HepG2 (cell line): Measurements from ENCODE around the gene JAGN1. TPM values are rescaled to one million over a fixed set of nuclear protein-coding genes. Genes with fewer than 3 reads are reported as not detected.
A peak's percentile ranks its signal among the peaks of the same experiment; 100 is the strongest.

Source experiments
- CAMTA2 ChIP-seq: sonication (generic); formaldehyde crosslinking; IDR thresholded peaks from 2 replicates; pipeline ENCODE4 v1.4.0; 2020; ENCODE audit warnings: mild to moderate bottlenecking, missing genetic modification reagents, borderline replicate concordance
- CENPT ChIP-seq: sonication (generic); formaldehyde crosslinking; IDR thresholded peaks from 2 replicates; pipeline ENCODE4 v1.8.0; 2022; ENCODE audit warnings: low read depth, mild to moderate bottlenecking, moderate library complexity, missing genetic modification reagents
- EED ChIP-seq: sonication (generic); formaldehyde crosslinking; IDR thresholded peaks from 2 replicates; pipeline ENCODE4 v1.5.0; 2020; ENCODE audit warnings: mild to moderate bottlenecking, missing genetic modification reagents
- EZH2 ChIP-seq: conservative IDR thresholded peaks from 2 replicates; pipeline ENCODE4 v1.6.1; 2012; ENCODE audit warnings: mild to moderate bottlenecking, low read depth, low read length, moderate library complexity
- FOXM1 ChIP-seq: sonication (generic); formaldehyde crosslinking; IDR thresholded peaks from 2 replicates; pipeline ENCODE4 v1.5.0; 2020; ENCODE audit warnings: missing genetic modification reagents
- GATA4 ChIP-seq: sonication (generic); IDR thresholded peaks from 2 replicates; pipeline ENCODE4 v1.6.1; 2016; ENCODE audit warnings: antibody characterized with exemption, low read depth, borderline replicate concordance
- HOXA7 ChIP-seq: sonication (generic); formaldehyde crosslinking; IDR thresholded peaks from 2 replicates; pipeline ENCODE4 v1.8.1; 2022; ENCODE audit warnings: mild to moderate bottlenecking, missing genetic modification reagents, moderate library complexity
- HOXD1 ChIP-seq: sonication (generic); formaldehyde crosslinking; IDR thresholded peaks from 2 replicates; pipeline ENCODE4 v1.5.0; 2020; ENCODE audit warnings: missing genetic modification reagents
- KDM4B ChIP-seq: sonication (generic); formaldehyde crosslinking; IDR thresholded peaks from 2 replicates; pipeline ENCODE4 v1.4.0; 2020; ENCODE audit warnings: missing genetic modification reagents
- MAX ChIP-seq: IDR thresholded peaks from 2 replicates; pipeline ENCODE4 v1.6.1; 2012; ENCODE audit warnings: inconsistent platforms
- MLLT10 ChIP-seq: sonication (generic); formaldehyde crosslinking; IDR thresholded peaks from 2 replicates; pipeline ENCODE4 v1.4.0; 2020; ENCODE audit warnings: missing genetic modification reagents
- NFIB ChIP-seq: sonication (generic); formaldehyde crosslinking; IDR thresholded peaks from 2 replicates; pipeline ENCODE4 v1.9.0; 2021; ENCODE audit warnings: missing genetic modification reagents, mild to moderate bottlenecking, borderline replicate concordance
- PHB2 ChIP-seq: fragments of 450-650 bp; IDR thresholded peaks from 2 replicates; pipeline ENCODE4 v1.6.1; 2018; ENCODE audit not compliant: partially characterized antibody
- PHF5A ChIP-seq: IDR thresholded peaks from one replicate; pipeline ENCODE4 v1.6.1; 2018; ENCODE audit warnings: low read depth, missing genetic modification reagents; ENCODE audit not compliant: unreplicated experiment
- POGK ChIP-seq: sonication (generic); formaldehyde crosslinking; conservative IDR thresholded peaks from 2 replicates; pipeline ENCODE4 v1.8.0; 2022; ENCODE audit warnings: mild to moderate bottlenecking, moderate library complexity, missing genetic modification reagents
- SIX1 ChIP-seq: sonication (generic); formaldehyde crosslinking; IDR thresholded peaks from 2 replicates; pipeline ENCODE4 v1.4.0; 2020; ENCODE audit warnings: missing genetic modification reagents, borderline replicate concordance
- YEATS4 ChIP-seq: sonication (generic); formaldehyde crosslinking; IDR thresholded peaks from 2 replicates; pipeline ENCODE4 v1.4.0; 2020; ENCODE audit warnings: missing genetic modification reagents, borderline replicate concordance
- ZNF17 ChIP-seq: sonication (generic); formaldehyde crosslinking; IDR thresholded peaks from 2 replicates; pipeline ENCODE4 v1.5.0; 2020; ENCODE audit warnings: mild to moderate bottlenecking, missing genetic modification reagents
- ZNF253 ChIP-seq: sonication (generic); formaldehyde crosslinking; IDR thresholded peaks from 2 replicates; pipeline ENCODE4 v1.8.0; 2022; ENCODE audit warnings: mild to moderate bottlenecking, missing genetic modification reagents, borderline replicate concordance
- ZNF570 ChIP-seq: sonication (generic); formaldehyde crosslinking; IDR thresholded peaks from 2 replicates; pipeline ENCODE4 v1.4.0; 2020; ENCODE audit warnings: mild to moderate bottlenecking, missing genetic modification reagents, borderline replicate concordance
- polyA plus RNA-seq, 8 experiments: library from polyadenylated mRNA; depleted of rRNA in 3 of 8; stranded (reverse) in 7 of 8; unstranded in 1 of 8; fragments of >200 nt; fragmentation: Illumina TruSeq in 4 of 8; extraction: Trizol in 4 of 8; gene quantifications; 2 replicates each; pipeline versions ENCODE4 v1.2.1 to v1.2.3, GENCODE V29; 2011 to 2016; ENCODE audit warnings: low read depth in 4 of 8, missing spikeins in 1 of 8, mixed read lengths in 1 of 8; ENCODE audit not compliant: insufficient read depth in 1 of 8
- total RNA-seq, 5 experiments: library from RNA; depleted of rRNA; stranded (reverse); fragments of >200 nt; fragmentation: Illumina TruSeq; extraction: Trizol; gene quantifications; 2 replicates each; pipeline ENCODE4 v1.2.3, GENCODE V29; 2016; ENCODE audit warnings: low read depth in 1 of 5
- TF ChIP-seq, protein P1 (sequence below): sonication (generic); formaldehyde crosslinking; IDR thresholded peaks from 2 replicates; pipeline ENCODE4 v1.5.0; 2020; ENCODE audit warnings: mild to moderate bottlenecking, missing genetic modification reagents, borderline replicate concordance

JAGN1 gene
- total and polyA plus RNA-seq, 2 of the 13 experiments (the other 11 are each of a cell fraction or from before 2014, with no cell fraction given) = 49.9 to 50.9 TPM

DNA sequence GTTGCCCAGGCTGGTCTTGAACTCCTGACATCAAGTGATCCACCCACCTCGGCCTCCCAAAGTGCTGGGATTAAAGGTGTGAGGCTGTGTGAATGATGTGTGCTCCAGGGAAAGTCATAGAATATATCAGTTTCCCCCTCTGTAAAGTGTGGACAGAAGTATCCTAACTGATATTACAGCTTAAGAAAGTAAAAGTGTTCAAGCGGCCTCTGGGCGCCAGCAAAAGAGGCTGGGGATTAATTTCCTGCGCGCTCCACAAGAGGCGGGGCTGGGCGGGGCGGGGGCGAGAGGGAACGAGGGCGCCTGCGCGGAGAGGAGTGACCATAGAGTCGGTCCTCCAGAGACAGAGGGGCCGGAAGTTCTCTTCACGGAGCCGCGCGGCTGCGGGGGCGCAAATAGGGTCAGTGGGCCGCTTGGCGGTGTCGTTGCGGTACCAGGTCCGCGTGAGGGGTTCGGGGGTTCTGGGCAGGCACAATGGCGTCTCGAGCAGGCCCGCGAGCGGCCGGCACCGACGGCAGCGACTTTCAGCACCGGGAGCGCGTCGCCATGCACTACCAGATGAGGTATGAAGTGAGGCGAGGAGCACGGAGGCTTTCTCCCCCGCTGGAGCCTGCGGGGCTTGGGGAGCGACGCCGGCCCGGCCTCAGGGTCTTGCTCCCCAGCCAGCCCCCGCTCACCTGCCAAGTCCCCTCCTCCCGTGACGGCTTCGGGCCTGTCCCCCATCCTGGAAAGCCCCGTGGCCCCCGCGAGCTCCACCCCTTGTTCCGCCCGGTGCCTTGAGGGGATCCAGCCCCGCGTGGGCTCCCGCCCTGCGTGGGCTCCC is at the start of gene JAGN1 (continued):
- TF ChIP-seq NFIB (CRISPR knock-in tag) (no peak), HOXD1 (CRISPR knock-in tag) (peak; percentile 74; the same call in 1 of the 2 replicates), CENPT (peak; percentile 64; the same call in 1 of the 2 replicates), GATA4 (peak; percentile 36; the same call in 1 of the 2 replicates), PHF5A (CRISPR knock-in tag) (no peak), YEATS4 (CRISPR knock-in tag) (peak; percentile 93), CAMTA2 (CRISPR knock-in tag) (0 out of 2 replicates have a peak, but pooled peaks have one; percentile 43), FOXM1 (CRISPR knock-in tag) (no peak), ZNF253 (no peak), POGK (CRISPR knock-in tag) (0 out of 2 replicates have a peak, but pooled peaks have one; percentile 73), HOXA7 (CRISPR knock-in tag) (no peak), ZNF570 (CRISPR knock-in tag) (peak; percentile 82; the same call in 1 of the 2 replicates), EZH2 (no peak), MLLT10 (no peak), SIX1 (CRISPR knock-in tag) (0 out of 2 replicates have a peak, but pooled peaks have one; percentile 36), KDM4B (peak; percentile 70; the same call in 1 of the 2 replicates), MAX (peak; percentile 87), ZNF17 (CRISPR knock-in tag) (no peak), EED (CRISPR knock-in tag) (0 out of 2 replicates have a peak, but pooled peaks have one; percentile 31), PHB2 (no peak)
- TF ChIP-seq, protein P1, sequence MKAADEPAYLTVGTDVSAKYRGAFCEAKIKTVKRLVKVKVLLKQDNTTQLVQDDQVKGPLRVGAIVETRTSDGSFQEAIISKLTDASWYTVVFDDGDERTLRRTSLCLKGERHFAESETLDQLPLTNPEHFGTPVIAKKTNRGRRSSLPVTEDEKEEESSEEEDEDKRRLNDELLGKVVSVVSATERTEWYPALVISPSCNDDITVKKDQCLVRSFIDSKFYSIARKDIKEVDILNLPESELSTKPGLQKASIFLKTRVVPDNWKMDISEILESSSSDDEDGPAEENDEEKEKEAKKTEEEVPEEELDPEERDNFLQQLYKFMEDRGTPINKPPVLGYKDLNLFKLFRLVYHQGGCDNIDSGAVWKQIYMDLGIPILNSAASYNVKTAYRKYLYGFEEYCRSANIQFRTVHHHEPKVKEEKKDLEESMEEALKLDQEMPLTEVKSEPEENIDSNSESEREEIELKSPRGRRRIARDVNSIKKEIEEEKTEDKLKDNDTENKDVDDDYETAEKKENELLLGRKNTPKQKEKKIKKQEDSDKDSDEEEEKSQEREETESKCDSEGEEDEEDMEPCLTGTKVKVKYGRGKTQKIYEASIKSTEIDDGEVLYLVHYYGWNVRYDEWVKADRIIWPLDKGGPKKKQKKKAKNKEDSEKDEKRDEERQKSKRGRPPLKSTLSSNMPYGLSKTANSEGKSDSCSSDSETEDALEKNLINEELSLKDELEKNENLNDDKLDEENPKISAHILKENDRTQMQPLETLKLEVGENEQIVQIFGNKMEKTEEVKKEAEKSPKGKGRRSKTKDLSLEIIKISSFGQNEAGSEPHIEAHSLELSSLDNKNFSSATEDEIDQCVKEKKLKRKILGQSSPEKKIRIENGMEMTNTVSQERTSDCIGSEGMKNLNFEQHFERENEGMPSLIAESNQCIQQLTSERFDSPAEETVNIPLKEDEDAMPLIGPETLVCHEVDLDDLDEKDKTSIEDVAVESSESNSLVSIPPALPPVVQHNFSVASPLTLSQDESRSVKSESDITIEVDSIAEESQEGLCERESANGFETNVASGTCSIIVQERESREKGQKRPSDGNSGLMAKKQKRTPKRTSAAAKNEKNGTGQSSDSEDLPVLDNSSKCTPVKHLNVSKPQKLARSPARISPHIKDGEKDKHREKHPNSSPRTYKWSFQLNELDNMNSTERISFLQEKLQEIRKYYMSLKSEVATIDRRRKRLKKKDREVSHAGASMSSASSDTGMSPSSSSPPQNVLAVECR (CRISPR knock-in tag) = peak; percentile 91
